Mucosa of descending colon (tissue), 3 donors: ENCODE results near the gene GNG7. TPM values are rescaled to one million over a fixed set of nuclear protein-coding genes. Genes with fewer than 3 reads are reported as not detected.
"Not testable (repeated sequence)": the region's sequence is repeated elsewhere in the genome, so short reads cannot be mapped to it uniquely, and the experiment has no call there.

ENCODE experiments used
- ATAC-seq: fragments of 200-7000 bp; cut with Tn5 transposase; one replicate; pipeline ENCODE4 v1.9.1; 2020; ENCODE audit warnings: mild to moderate bottlenecking, moderate library complexity
- DNase-seq, 3 donors: peaks; one replicate each; pipeline ENCODE4 v3.0.0-alpha.2; 2020
- H3K36me3 ChIP-seq: fragments of 200-600 bp; one replicate; pipeline ENCODE4 v1.8.0; 2021; ENCODE audit warnings: low read depth, mild to moderate bottlenecking
- H3K4me1 ChIP-seq: fragments of 200-600 bp; one replicate; pipeline ENCODE4 v1.8.0; 2021; ENCODE audit warnings: low read depth, mild to moderate bottlenecking
- H3K4me3 ChIP-seq: fragments of 200-600 bp; one replicate; pipeline ENCODE4 v1.8.0; 2021; ENCODE audit warnings: mild to moderate bottlenecking
- H3K9me3 ChIP-seq: fragments of 200-600 bp; one replicate; pipeline ENCODE4 v1.8.0; 2021; ENCODE audit warnings: mild to moderate bottlenecking
- CTCF ChIP-seq: fragments of 200-600 bp; IDR thresholded peaks from one replicate; pipeline ENCODE4 v1.8.0; 2022; ENCODE audit warnings: antibody characterized with exemption, mild to moderate bottlenecking
- intact Hi-C, 2 donors: fragments of 100-400 bp; cut with DNase I in 1 of 2; cut with micrococcal nuclease in 1 of 2; formaldehyde crosslinking; loops; one replicate each; pipeline versions ENCODE4 v1.11.0 to v1.11.1; 2022; cut with DNase I, micrococcal nuclease
- total RNA-seq, 3 donors: library from RNA; stranded (reverse); fragmentation: NEBNext Ultra II Directional in 2 of 3; extraction: Animal tissue kit (Norgen Biotek cat#: 25700) in 2 of 3; gene quantifications; one replicate each; pipeline versions ENCODE4 v1.2.1 to v1.2.4, GENCODE V29; 2021 to 2023
- donor health status: DM: no; HTN: no; CAD: no; lungs with moderate emphysema.
- donor health status: DM: no; HTN: no; CAD: no.
- donor health status: DM: no; HTN: yes; CAD: no.

GNG7 gene
- total RNA-seq, 3 donors from 2014 or later, result 2.5 to 6.9 (median 2.9) TPM

- DNase-seq, result no peak
- intact Hi-C loops, result no loop called here
- ATAC-seq, result no peak
- H3K36me3 ChIP-seq, result no peaks in the 10 kb centered on the region
- TF ChIP-seq CTCF, result no peak
- H3K4me1 ChIP-seq, result no peaks in the 10 kb centered on the region
- no peak overlapping the region for H3K4me3 ChIP-seq
- no peaks in the 10 kb centered on the region for H3K9me3 ChIP-seq
These were observed 42.5 kb downstream of the GNG7 start for GRCh38 chr19:2659856-2660432.

- ATAC-seq (no peak), DNase-seq (no peak)
- no peak for TF ChIP-seq CTCF
- Histone ChIP-seq H3K36me3 (no peaks in the 10 kb centered on the region), H3K9me3 (no peaks in the 10 kb centered on the region), H3K4me1 (no peaks in the 10 kb centered on the region), H3K4me3 (no peak overlapping the region)
- intact Hi-C loops, result no loop called here
These were observed 46.0 kb downstream of the GNG7 start for GRCh38 chr19:2656533-2656932.

GRCh38 chr19:2653710-2654707, 48.5 kb downstream of the GNG7 start:
- no peak for ATAC-seq
- intact Hi-C loops, result loop anchor here in 1 of 2 donors (5.0 kb wide), 1 partner anchor 218 kb away; no protein-coding TSS in a partner anchor
- H3K4me3 ChIP-seq, result no peak overlapping the region
- TF ChIP-seq CTCF, result no peak
- no peak for DNase-seq
- no peaks in the 10 kb centered on the region for H3K9me3 ChIP-seq
- H3K36me3 ChIP-seq, result no peaks in the 10 kb centered on the region
- no peaks in the 10 kb centered on the region for H3K4me1 ChIP-seq

- Histone ChIP-seq H3K9me3 (no peaks in the 10 kb centered on the region), H3K4me1 (no peaks in the 10 kb centered on the region), H3K36me3 (no peaks in the 10 kb centered on the region), H3K4me3 (no peak overlapping the region)
- TF ChIP-seq CTCF, result no peak
- intact Hi-C loops, result loop anchor here in 1 of 2 donors (5.0 kb wide), 1 partner anchor 219 kb away; no protein-coding TSS in a partner anchor
- DNase-seq, result no peak
- ATAC-seq, result no peak
These were observed 49.3 kb downstream of the GNG7 start for GRCh38 chr19:2653218-2653617.

- H3K36me3 ChIP-seq, result no peaks in the 10 kb centered on the region
- no peak for ATAC-seq
- DNase-seq, result no peak
- no peaks in the 10 kb centered on the region for H3K9me3 ChIP-seq
- no peaks in the 10 kb centered on the region for H3K4me1 ChIP-seq
- TF ChIP-seq CTCF, result no peak
- intact Hi-C loops, result loop anchor here in 1 of 2 donors (5.0 kb wide), 1 partner anchor 220 kb away; no protein-coding TSS in a partner anchor
- no peak overlapping the region for H3K4me3 ChIP-seq
These were observed 49.9 kb downstream of the GNG7 start for GRCh38 chr19:2652504-2653099.

GRCh38 chr19:2651002-2651733, 51.3 kb downstream of the GNG7 start:
- intact Hi-C loops, result loop anchor here in 1 of 2 donors (5.0 kb wide), 1 partner anchor 221 kb away; no protein-coding TSS in a partner anchor

More at GRCh38 chr19:2651002-2651733, 51.3 kb downstream of the GNG7 start:
- not testable (repeated sequence) for DNase-seq, ATAC-seq, H3K4me3 ChIP-seq, H3K4me1 ChIP-seq, H3K36me3 ChIP-seq, H3K9me3 ChIP-seq
